Gastroesophageal sphincter (tissue), 3 donors: Measurements from ENCODE around the gene TNS3.

Experiments
- POLR2A ChIP-seq, 2 donors: fragments of 450-650 bp; IDR thresholded peaks; one replicate each; pipeline ENCODE4 v1.6.1; 2017; ENCODE audit warnings: antibody characterized with exemption in 2 of 2, mild to moderate bottlenecking in 2 of 2, moderate library complexity in 1 of 2
- POLR2AphosphoS5 ChIP-seq: sonication (generic); formaldehyde crosslinking; IDR thresholded peaks from one replicate; pipeline ENCODE4 v1.6.1; 2017; ENCODE audit warnings: antibody characterized with exemption
- TF ChIP-seq, protein P1 (sequence below), 4 experiments: fragments of 200-600 bp in 2 of 4; fragments of 450-650 bp in 2 of 4; sonication (generic) in 1 of 4; IDR thresholded peaks; one replicate each; pipeline ENCODE4 v1.5.1; 2017 to 2019; ENCODE audit warnings: antibody characterized with exemption in 4 of 4, mild to moderate bottlenecking in 2 of 4, moderate library complexity in 2 of 4

DNA sequence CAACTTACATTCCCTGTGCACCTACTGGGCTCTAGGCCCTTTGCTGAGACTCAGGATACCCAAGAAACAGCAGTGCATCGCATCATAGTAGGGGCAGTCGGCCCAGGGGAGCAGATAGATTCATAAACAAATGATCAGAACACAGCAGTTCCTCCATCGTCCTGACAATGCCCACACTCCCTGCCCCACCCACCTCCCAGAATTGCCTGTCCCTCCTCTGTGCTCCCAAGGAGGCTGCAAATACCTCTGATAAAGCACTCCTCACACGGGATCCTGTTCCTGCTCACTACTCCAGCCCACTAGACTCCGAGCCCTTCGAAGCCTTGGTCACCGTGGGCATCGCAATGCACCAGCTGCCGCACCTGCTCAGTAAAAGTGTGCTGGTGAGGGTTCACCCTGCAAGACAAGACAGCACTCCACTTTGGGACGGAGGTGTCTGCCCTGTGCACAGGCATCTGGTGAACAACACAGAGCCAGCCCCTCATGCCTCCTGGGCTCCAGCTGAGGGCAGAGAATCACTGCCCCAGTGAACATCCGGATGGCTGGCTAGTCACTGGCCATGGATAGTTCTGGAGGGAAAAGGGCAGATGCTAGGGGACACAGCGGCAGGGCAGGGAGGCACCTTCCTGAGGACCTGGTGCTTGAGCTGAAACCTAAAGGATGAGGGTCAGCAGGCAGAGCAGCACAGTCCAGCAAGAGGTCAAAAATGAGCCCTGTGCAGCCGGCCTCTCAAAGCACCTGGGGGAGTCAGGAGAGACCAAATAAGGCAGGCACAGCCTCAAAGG lies 60.7 kb downstream of the TNS3 start:
- TF ChIP-seq, protein P1, sequence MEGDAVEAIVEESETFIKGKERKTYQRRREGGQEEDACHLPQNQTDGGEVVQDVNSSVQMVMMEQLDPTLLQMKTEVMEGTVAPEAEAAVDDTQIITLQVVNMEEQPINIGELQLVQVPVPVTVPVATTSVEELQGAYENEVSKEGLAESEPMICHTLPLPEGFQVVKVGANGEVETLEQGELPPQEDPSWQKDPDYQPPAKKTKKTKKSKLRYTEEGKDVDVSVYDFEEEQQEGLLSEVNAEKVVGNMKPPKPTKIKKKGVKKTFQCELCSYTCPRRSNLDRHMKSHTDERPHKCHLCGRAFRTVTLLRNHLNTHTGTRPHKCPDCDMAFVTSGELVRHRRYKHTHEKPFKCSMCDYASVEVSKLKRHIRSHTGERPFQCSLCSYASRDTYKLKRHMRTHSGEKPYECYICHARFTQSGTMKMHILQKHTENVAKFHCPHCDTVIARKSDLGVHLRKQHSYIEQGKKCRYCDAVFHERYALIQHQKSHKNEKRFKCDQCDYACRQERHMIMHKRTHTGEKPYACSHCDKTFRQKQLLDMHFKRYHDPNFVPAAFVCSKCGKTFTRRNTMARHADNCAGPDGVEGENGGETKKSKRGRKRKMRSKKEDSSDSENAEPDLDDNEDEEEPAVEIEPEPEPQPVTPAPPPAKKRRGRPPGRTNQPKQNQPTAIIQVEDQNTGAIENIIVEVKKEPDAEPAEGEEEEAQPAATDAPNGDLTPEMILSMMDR (IDR thresholded peaks at IDR 0.05), result no peak
- TF ChIP-seq POLR2A (IDR thresholded peaks at IDR 0.05), result no peak
- TF ChIP-seq POLR2AphosphoS5, result no peak
